A673 (cell line): Measurements from ENCODE around the gene PJA1.

ENCODE experiments used
- EZH2 ChIP-seq: fragments of 200-600 bp; sonication (generic); IDR thresholded peaks from 2 replicates; pipeline ENCODE4 v1.6.1; 2017; ENCODE audit warnings: borderline replicate concordance, low read depth, mild to moderate bottlenecking, mixed read lengths, antibody characterized with exemption, low read length; ENCODE audit not compliant: poor library complexity, severe bottlenecking
- TF ChIP-seq, protein P1 (sequence below): fragments of 300-800, 200-600 bp; sonication (generic); conservative IDR thresholded peaks from 2 replicates; pipeline ENCODE4 v1.5.1; 2017; ENCODE audit warnings: low read depth, mild to moderate bottlenecking, antibody characterized with exemption, low read length, moderate library complexity, mixed read lengths

DNA sequence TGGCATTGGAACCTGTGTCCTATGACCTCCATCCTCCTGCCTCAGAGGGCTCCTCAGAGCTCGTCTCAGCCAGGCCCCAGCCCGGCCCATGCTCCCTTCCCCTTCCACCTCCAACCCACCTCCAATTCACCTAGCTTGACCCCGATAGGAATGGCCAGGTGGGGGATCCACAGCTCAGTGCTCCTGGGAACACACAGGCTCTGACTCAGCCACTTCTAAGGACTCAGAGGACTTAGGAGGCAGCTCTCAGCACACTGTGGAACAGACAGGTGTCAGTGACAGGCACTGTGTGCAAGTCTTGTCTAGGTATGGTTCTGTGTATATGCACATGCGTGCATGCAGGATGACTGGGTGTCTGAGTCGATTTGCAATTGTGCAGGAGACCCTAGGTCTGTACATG is 44.8 kb downstream of the PJA1 start:
- TF ChIP-seq, protein P1, sequence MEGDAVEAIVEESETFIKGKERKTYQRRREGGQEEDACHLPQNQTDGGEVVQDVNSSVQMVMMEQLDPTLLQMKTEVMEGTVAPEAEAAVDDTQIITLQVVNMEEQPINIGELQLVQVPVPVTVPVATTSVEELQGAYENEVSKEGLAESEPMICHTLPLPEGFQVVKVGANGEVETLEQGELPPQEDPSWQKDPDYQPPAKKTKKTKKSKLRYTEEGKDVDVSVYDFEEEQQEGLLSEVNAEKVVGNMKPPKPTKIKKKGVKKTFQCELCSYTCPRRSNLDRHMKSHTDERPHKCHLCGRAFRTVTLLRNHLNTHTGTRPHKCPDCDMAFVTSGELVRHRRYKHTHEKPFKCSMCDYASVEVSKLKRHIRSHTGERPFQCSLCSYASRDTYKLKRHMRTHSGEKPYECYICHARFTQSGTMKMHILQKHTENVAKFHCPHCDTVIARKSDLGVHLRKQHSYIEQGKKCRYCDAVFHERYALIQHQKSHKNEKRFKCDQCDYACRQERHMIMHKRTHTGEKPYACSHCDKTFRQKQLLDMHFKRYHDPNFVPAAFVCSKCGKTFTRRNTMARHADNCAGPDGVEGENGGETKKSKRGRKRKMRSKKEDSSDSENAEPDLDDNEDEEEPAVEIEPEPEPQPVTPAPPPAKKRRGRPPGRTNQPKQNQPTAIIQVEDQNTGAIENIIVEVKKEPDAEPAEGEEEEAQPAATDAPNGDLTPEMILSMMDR, result no peak
- no peak for TF ChIP-seq EZH2
